A549 (cell line): ENCODE data around the gene TERB1. TPM values are rescaled to one million over a fixed set of nuclear protein-coding genes. Genes with fewer than 3 reads are reported as not detected.
A peak's percentile ranks its signal among the peaks of the same experiment; 100 is the strongest.

Source experiments
- ATAC-seq, 2 experiments: fragments of 200-7000 bp in 1 of 2; fragments of >200 bp in 1 of 2; cut with Nextera tagmentation in 1 of 2; cut with Tn5 transposase in 1 of 2; 3 replicates each; pipeline versions ENCODE4 v1.8.0 to v1.9.1; 2018 to 2020; ENCODE audit warnings: mild to moderate bottlenecking in 1 of 2, moderate library complexity in 1 of 2
- CTCF ChIA-PET: fragments of 300-600 bp; sonication (Branson Sonifier 250); formaldehyde crosslinking; extraction: SDS; loops from one replicate; lab custom pipeline; 2021; ENCODE audit warnings: antibody characterized with exemption, inconsistent platforms; lab: Yijun Ruan, JAX
- POLR2A ChIA-PET: fragments of 350-600 bp; formaldehyde crosslinking; extraction: SDS; loops from one replicate; lab custom pipeline; 2021; ENCODE audit warnings: antibody characterized with exemption, inconsistent platforms; lab: Yijun Ruan, JAX
- DNase-seq, 2 experiments: peaks; one replicate each; pipeline versions ENCODE4 v3.0.0 to v3.0.0-alpha.2; 2011 to 2016; ENCODE audit warnings: low read depth in 1 of 2, low spot score in 1 of 2
- FAIRE-seq: peaks from 2 replicates; lab custom pipeline; 2011; peaks lifted over from hg19 to GRCh38; lab: Jason Lieb, UNC
- H3K27ac ChIP-seq, 2 experiments: fragments of >200 bp; sonication (Bioruptor Twin); formaldehyde crosslinking; 3 replicates each; pipeline ENCODE4 v1.5.1; 2016 to 2017
- H3K4me1 ChIP-seq: fragments of >200 bp; sonication (Bioruptor Twin); formaldehyde crosslinking; 3 replicates; pipeline ENCODE4 v1.6.1; 2016
- H3K4me2 ChIP-seq: fragments of >200 bp; sonication (Bioruptor Twin); formaldehyde crosslinking; 3 replicates; pipeline ENCODE4 v1.6.1; 2016
- H3K4me3 ChIP-seq: fragments of >200 bp; sonication (Bioruptor Twin); formaldehyde crosslinking; 3 replicates; pipeline ENCODE4 v1.5.1; 2016
- H3K9me3 ChIP-seq: fragments of >200 bp; sonication (Bioruptor Twin); formaldehyde crosslinking; 3 replicates; pipeline ENCODE4 v1.6.1; 2016
- ATOH8 ChIP-seq: fragments of 250-450 bp; sonication (Bioruptor Pico); IDR thresholded peaks from 2 replicates; pipeline ENCODE4 v1.5.0; 2020; ENCODE audit warnings: low read depth, mild to moderate bottlenecking, moderate library complexity
- E2F6 ChIP-seq: IDR thresholded peaks from 2 replicates; pipeline ENCODE4 v1.6.1; 2012; ENCODE audit warnings: low read depth, borderline replicate concordance
- EHF ChIP-seq: fragments of 250-450 bp; sonication (Bioruptor Pico); IDR thresholded peaks from 2 replicates; pipeline ENCODE4 v1.5.0; 2020; ENCODE audit warnings: mild to moderate bottlenecking
- ESRRA ChIP-seq: fragments of 150-350 bp; IDR thresholded peaks from 2 replicates; pipeline ENCODE4 v1.6.1; 2014; ENCODE audit warnings: mild to moderate bottlenecking, low read length, borderline replicate concordance
- GATA3 ChIP-seq: IDR thresholded peaks from 2 replicates; pipeline ENCODE4 v1.6.1; 2012; ENCODE audit warnings: borderline replicate concordance
- HDAC2 ChIP-seq: fragments of 200-600 bp; sonication (generic); IDR thresholded peaks from 2 replicates; pipeline ENCODE4 v1.6.1; 2016
- HEYL ChIP-seq: fragments of 250-450 bp; sonication (Bioruptor Pico); IDR thresholded peaks from 2 replicates; pipeline ENCODE4 v1.8.0; 2021; ENCODE audit warnings: mild to moderate bottlenecking, moderate library complexity
- HOXA7 ChIP-seq: fragments of 250-450 bp; sonication (Bioruptor Pico); IDR thresholded peaks from 2 replicates; pipeline ENCODE4 v1.5.0; 2020; ENCODE audit warnings: mild to moderate bottlenecking, moderate library complexity
- MAX ChIP-seq: IDR thresholded peaks from 2 replicates; pipeline ENCODE4 v1.6.1; 2012
- MYC ChIP-seq: IDR thresholded peaks from 2 replicates; pipeline ENCODE4 v1.6.1; 2012; ENCODE audit warnings: mild to moderate bottlenecking, inconsistent platforms, low read length, improper control_type of control experiment, borderline replicate concordance
- NPAS2 ChIP-seq: fragments of 250-450 bp; sonication (Bioruptor Pico); IDR thresholded peaks from 2 replicates; pipeline ENCODE4 v1.8.0; 2022; ENCODE audit warnings: mild to moderate bottlenecking, moderate library complexity, borderline replicate concordance
- PBX3 ChIP-seq: IDR thresholded peaks from 2 replicates; pipeline ENCODE4 v1.6.1; 2012
- POLR2AphosphoS2 ChIP-seq: conservative IDR thresholded peaks from 2 replicates; pipeline ENCODE4 v1.6.1; 2012; ENCODE audit warnings: low read length, improper control_type of control experiment, inconsistent platforms
- RAD21 ChIP-seq, 2 experiments: fragments of >200 bp in 1 of 2; sonication (Bioruptor Twin) in 1 of 2; formaldehyde crosslinking in 1 of 2; IDR thresholded peaks in 1 of 2; conservative IDR thresholded peaks in 1 of 2; 2 replicates in 1 of 2; 3 replicates in 1 of 2; pipeline ENCODE4 v1.6.1; 2012 to 2018; ENCODE audit warnings: inconsistent platforms in 1 of 2
- RARB ChIP-seq: fragments of 250-450 bp; sonication (Bioruptor Pico); IDR thresholded peaks from 2 replicates; pipeline ENCODE4 v1.8.0; 2021; ENCODE audit warnings: mild to moderate bottlenecking, moderate library complexity
- REST ChIP-seq: fragments of 200-600 bp; sonication (generic); IDR thresholded peaks from 2 replicates; pipeline ENCODE4 v1.6.1; 2016; ENCODE audit warnings: antibody characterized with exemption, mild to moderate bottlenecking, moderate library complexity
- RFX5 ChIP-seq: fragments of 450-650 bp; IDR thresholded peaks from 2 replicates; pipeline ENCODE4 v1.7.1; 2014; ENCODE audit warnings: antibody characterized with exemption, mild to moderate bottlenecking, moderate library complexity
- RNF2 ChIP-seq: fragments of 200-600 bp; sonication (generic); IDR thresholded peaks from 2 replicates; pipeline ENCODE4 v1.6.1; 2016; ENCODE audit warnings: low read depth, mild to moderate bottlenecking, antibody characterized with exemption, moderate library complexity, borderline replicate concordance
- SMC3 ChIP-seq: fragments of >200 bp; sonication (Bioruptor Twin); formaldehyde crosslinking; IDR thresholded peaks from 3 replicates; pipeline ENCODE4 v1.6.1; 2018; ENCODE audit warnings: inconsistent platforms
- SREBF2 ChIP-seq: fragments of 450-650 bp; IDR thresholded peaks from 2 replicates; pipeline ENCODE4 v1.6.1; 2014; ENCODE audit warnings: mild to moderate bottlenecking, moderate library complexity
- ZC3H11A ChIP-seq: fragments of 450-650 bp; IDR thresholded peaks from 2 replicates; pipeline ENCODE4 v1.6.1; 2014; ENCODE audit warnings: antibody characterized with exemption, mild to moderate bottlenecking
- ZFP36 ChIP-seq: fragments of 450-650 bp; IDR thresholded peaks from 2 replicates; pipeline ENCODE4 v1.6.1; 2014; ENCODE audit warnings: borderline replicate concordance; ENCODE audit not compliant: partially characterized antibody
- ZNF302 ChIP-seq: fragments of 250-450 bp; sonication (Bioruptor Pico); IDR thresholded peaks from 2 replicates; pipeline ENCODE4 v1.9.0; 2021; ENCODE audit warnings: inconsistent platforms, mild to moderate bottlenecking, moderate library complexity
- ZSCAN20 ChIP-seq: fragments of 250-450 bp; sonication (Bioruptor Pico); IDR thresholded peaks from 2 replicates; pipeline ENCODE4 v1.8.0; 2022; ENCODE audit warnings: mild to moderate bottlenecking, moderate library complexity
- WGBS: methylation state at CpG from one replicate; pipeline ENCODE4 v1.1.6; 2017; ENCODE audit errors: missing lambda C conversion rate; 5-methylcytosine and 5-hydroxymethylcytosine counted together
- polyA plus RNA-seq, 4 experiments: library from polyadenylated mRNA; depleted of rRNA in 3 of 4; stranded (reverse); fragments of >200 nt; fragmentation: RNase III in 1 of 4; extraction: RNeasy Plus Mini Kit Qiagen cat#74134 plus additional on column Dnase treatment in 1 of 4; gene quantifications; 2 replicates in 3 of 4; 3 replicates in 1 of 4; pipeline ENCODE4 v1.2.3, GENCODE V29; 2011 to 2017

TERB1 gene
- polyA plus RNA-seq, 2 of the 4 experiments (the other 2 are of a cell fraction) = 0.17 to 0.18 TPM

- Histone ChIP-seq H3K27ac (no peak overlapping the region), H3K4me3 (no peak overlapping the region), H3K4me1 (peaks cover 12% of the 10 kb centered on the region), H3K4me2 (no peak overlapping the region), H3K9me3 (no peaks in the 10 kb centered on the region)
- no peak for ATAC-seq
- FAIRE-seq = no peak
- ChIA-PET CTCF (interaction anchor here (0.8 to 4.0 kb wide), 8 partner anchors 8 to 115 kb away, joined by 3 to 40 read pairs (median 6); partner anchors contain the start of gene NAE1), POLR2A (no interaction called here)
- no peak for DNase-seq
- TF ChIP-seq ZSCAN20 (CRISPR knock-in tag) (no peak), ZC3H11A (no peak), MAX (no peak), EHF (no peak), GATA3 (no peak), HEYL (CRISPR knock-in tag) (no peak), RARB (no peak), REST (no peak), RNF2 (no peak), HDAC2 (no peak)
- WGBS = 79% methylated on average over 2 of the region's 2 CpGs
Observed at GRCh38 chr16:66754211-66754610, 47.2 kb downstream of the TERB1 start.

GRCh38 chr16:66752958-66753357 lies 48.4 kb downstream of the TERB1 start:
- WGBS = 94% methylated on average over 2 of the region's 2 CpGs
- POLR2A ChIA-PET = no interaction called here
- Histone ChIP-seq H3K4me3 (no peak overlapping the region), H3K4me1 (peaks cover 16% of the 10 kb centered on the region), H3K9me3 (no peaks in the 10 kb centered on the region), H3K4me2 (no peak overlapping the region), H3K27ac (no peak overlapping the region)
- no peak for DNase-seq
- ATAC-seq = no peak
- CTCF ChIA-PET = interaction anchor here (1.4 to 4.9 kb wide), 10 partner anchors 9 to 140 kb away, joined by 4 to 48 read pairs (median 14); partner anchors contain the start of gene NAE1
- TF ChIP-seq PBX3 (no peak), POLR2AphosphoS2 (no peak), ZFP36 (peak; percentile 92)
- FAIRE-seq = no peak

GRCh38 chr16:66752379-66752778 lies 49.0 kb downstream of the TERB1 start:
- Histone ChIP-seq H3K9me3 (no peaks in the 10 kb centered on the region), H3K27ac (no peak overlapping the region; a peak in 1 of 6 replicates), H3K4me3 (no peak overlapping the region), H3K4me2 (peak overlapping the region; percentile 90), H3K4me1 (peaks cover 16% of the 10 kb centered on the region)
- ChIA-PET CTCF (interaction anchor here (0.6 to 4.9 kb wide), 30 partner anchors 9 to 242 kb away, joined by 3 to 48 read pairs (median 5); partner anchors contain the start of gene NAE1), POLR2A (interaction anchor here (0.5 kb wide), 1 partner anchor 20 kb away, joined by 3 read pairs; no protein-coding TSS in a partner anchor)
- no peak for ATAC-seq
- 90% methylated on average over 6 of the region's 6 CpGs for WGBS
- DNase-seq = no peak
- no peak for FAIRE-seq
- TF ChIP-seq REST (no peak), RARB (no peak), ZNF302 (CRISPR knock-in tag) (no peak), HOXA7 (CRISPR knock-in tag) (no peak), SMC3 (no peak), MYC (no peak), ESRRA (no peak), EHF (no peak), NPAS2 (CRISPR knock-in tag) (no peak), RAD21 (conservative IDR thresholded peaks at IDR 0.05 in 1 of 2, IDR thresholded peaks at IDR 0.05 in 1 of 2) (no peak), HEYL (CRISPR knock-in tag) (no peak), SREBF2 (no peak), RFX5 (no peak), E2F6 (no peak), ATOH8 (CRISPR knock-in tag) (no peak)
